COLO829 (cell line): ENCODE data around the gene COL15A1.
"Not testable (repeated sequence)": the region's sequence is repeated elsewhere in the genome, so short reads cannot be mapped to it uniquely, and the experiment has no call there.

Source experiments
- DNase-seq: peaks from one replicate; pipeline ENCODE4 v3.0.0; 2012; ENCODE audit warnings: low spot score

Gene COL15A1

GRCh38 chr9:98943682-98944056 is at the start of gene COL15A1:
COL15A1 (plus strand) TSS chr9:98943907; CDS start chr9:98944062, 155 bp downstream.
- DNase-seq: no peak

- no peak for DNase-seq
Observed at GRCh38 chr9:98894171-98894570, 49.5 kb upstream of the COL15A1 start.

- no peak for DNase-seq
Observed at GRCh38 chr9:98894761-98895160, 48.9 kb upstream of the COL15A1 start.

GRCh38 chr9:98896632-98897031 is 47.1 kb upstream of the COL15A1 start:
- no peak for DNase-seq

DNA sequence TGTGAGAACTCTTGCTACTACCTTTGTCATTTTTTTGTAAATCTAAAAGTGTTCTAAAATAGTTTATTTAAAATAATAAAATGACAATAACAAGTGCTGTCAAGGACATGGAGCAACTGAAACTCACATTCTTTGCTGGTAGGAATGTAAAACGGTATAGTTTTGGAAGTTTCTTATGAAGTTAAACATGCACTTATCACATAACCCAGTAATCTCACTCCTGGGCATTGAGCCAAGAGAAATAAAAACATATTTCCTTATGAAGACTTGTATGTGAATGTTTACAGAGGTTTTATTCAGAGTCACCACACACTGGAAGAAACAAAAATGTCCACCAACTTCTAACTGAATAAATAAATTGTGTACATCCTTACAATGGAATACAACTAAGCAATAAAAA is 46.0 kb upstream of the COL15A1 start:
- no peak for DNase-seq

- no peak for DNase-seq
Observed at GRCh38 chr9:98899408-98900056, 44.2 kb upstream of the COL15A1 start.

- no peak for DNase-seq
Observed at GRCh38 chr9:98900244-98900643, 43.5 kb upstream of the COL15A1 start.

DNA sequence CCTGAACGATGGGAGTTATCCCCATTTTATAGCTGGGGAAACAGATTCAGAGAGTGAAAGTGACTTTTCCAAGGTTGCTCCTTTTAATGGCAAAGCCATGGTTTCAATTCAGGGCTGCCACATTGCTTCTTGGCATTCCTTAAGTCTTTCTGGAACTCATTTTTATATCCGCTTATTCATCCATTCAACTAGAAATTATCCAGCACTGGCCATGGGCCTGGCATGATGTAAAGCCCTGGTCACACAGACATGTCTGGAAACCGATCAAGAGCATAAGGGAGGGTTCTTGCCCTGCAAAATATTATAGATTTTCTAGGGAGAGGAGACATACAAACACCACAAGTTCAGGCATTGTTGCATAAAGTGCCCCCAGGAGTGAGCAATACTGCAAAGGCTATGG is 43.0 kb upstream of the COL15A1 start:
- no peak for DNase-seq

DNA sequence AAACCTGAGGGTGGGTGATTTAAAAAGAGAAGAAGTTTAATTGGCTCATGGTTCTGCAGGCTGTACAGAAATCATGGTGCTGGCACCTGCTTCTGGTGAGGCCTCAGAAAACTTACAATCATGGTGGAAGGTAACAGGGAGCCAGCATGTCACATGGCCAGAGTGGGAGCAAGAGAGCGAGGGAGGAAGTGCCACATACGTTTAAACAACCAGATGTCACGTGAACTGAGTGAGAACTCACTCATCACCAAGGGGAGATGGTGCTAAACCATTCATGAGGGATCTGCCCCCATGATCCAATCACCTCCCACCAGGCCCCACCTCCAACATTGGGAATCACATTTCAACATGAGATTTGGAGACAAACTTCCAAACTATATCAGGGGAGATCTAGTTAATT is 41.9 kb upstream of the COL15A1 start:
- DNase-seq: not testable (repeated sequence)

DNA sequence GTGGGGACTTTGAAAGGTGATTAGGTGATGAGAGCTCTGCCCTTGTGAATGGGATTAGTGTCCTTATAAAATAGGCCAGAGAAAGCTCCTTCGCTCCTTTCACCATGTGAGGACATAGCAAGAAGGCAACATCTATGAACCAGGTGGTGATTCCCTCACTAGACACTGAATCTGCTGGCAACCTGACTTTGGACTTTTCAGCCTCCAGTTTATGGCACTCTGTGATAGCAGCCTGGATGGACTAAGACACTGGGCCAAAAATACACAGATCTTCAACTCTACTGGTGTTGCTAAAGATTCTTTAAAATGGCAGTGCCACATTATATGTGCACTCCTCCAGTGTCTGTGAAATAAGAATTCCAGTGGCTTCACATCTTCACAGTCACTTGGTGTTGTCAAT is 41.2 kb upstream of the COL15A1 start:
- no peak for DNase-seq

DNA sequence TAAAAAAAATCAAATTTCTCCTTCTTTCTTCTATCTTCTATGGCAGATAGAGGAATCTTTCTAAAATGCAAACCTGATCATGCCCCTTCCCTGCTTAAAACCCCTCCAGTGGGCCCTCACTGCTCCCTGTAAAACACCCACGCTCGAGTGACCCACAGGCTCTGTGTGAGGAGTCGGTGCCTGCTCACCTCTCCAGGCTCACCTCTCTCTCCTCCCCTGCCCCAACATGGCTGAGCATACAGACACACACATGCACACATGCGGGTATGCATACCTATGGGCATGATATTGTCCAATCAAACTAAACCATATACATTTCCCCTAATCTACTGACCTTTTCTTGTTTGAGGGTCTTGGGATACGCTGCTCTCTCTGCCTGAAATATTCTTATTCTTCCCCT is 40.8 kb upstream of the COL15A1 start:
- no peak for DNase-seq

DNA sequence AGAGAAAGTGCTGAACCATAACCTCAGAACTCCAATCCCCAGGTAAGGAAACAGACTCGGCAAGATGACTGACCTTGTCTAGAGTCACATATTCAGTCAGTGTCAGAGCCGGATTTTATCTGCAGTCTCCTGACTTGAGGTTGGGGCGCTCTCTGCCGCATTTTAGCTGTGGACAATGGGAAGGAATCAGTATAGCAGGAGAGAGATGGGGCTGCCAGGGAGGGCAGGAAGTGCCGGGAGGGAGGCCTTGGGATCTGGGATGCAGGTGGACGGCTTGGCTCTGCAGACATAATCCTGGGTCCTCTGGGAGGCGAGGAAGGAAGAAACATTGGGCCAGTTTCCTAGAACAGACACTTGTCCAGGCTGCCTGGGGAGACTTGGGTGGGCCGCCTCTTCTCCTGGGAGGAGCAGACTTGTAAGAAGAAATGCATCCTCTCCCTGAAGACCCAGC is 39.7 kb upstream of the COL15A1 start:
- no peak for DNase-seq

DNA sequence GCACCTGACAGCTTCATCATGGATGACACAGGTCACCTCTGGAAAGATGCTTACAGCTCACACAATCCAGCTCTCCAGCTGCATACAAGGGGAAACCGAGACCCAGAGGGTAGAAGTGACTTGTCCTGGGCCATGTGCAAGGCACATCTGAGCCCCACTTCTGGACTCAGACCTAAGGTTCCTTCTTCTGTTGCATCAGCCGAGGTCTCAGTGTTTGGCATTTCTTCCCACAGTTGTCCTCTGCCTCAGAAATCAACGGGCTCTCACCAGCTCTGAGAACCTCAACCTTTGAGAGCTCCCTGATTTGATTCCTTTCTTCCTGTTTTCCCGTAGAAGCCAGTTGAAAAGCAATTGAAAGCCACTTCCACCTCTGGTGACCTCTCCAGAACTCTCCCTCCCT is 38.7 kb upstream of the COL15A1 start:
- DNase-seq: no peak

DNA sequence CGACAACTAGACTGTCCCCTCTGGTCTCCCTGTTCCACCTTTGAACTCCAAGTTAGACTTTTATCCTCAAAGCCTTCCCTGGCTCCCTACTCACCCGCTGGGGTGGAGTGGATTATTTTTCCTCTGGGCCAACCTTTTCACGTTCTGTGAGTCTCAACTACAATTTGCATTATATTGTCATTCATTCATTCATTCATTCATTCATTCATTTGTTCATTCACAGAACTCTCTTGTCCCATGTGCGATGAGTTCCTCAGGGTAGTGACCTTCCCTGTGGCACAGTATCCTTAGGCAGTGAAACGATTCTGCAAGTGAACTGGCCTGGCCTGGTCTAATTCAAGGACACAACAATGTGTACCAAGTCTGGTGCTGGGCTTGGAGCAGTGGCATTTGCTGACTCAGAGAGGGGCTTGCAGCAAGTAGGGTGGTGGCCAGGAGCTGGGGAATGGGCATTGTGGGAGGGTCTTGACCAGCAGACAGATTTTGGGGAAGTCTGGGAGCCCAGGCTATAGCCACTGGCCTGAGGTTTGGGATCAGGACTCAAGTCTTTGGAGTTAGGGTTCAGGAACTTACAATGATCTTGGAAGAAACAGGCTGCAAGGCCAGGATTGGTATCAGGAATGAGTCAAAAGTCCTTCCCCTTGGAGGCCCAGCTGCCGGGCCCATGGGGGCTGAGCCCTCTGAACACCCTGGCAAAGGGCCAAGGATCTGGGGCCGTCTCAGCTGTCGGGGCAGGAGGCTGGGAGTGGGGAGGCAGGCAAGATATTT is 37.2 kb upstream of the COL15A1 start:
- DNase-seq: no peak

- DNase-seq: no peak
Observed at GRCh38 chr9:98907055-98907454, 36.7 kb upstream of the COL15A1 start.

DNA sequence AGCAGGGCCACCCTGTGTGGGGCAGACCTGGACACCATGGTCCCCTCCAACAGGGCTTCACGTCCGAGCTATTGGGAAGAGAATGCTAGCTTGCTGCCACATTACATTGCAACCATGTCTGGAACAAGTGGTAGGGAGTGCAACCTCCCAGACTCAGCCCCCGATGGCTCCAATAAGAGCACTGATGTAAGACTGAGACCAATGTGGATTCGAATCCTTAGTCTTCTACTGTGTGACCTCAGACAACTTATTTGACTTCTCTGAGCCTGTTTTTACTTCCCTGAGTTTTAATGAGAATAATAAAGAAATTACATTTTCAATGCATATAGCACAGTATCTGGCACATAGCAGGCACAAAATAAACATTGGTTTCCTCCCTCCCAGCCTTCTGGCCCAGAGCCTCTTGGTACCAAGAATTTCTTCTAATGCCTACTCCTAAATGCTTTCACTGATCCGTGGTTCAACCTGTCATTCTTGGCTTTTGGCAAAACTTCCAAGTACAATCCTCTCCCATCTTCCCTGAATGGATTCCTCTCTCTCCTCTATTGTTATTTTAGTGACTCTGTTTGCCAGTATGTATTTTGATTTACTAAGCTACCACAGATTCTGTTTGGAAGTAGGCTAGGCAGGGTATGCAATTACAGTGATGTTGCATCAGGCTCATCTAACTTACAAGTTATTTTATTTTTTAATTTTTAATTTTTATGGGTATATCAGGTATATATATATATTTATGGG is 34.6 kb upstream of the COL15A1 start:
- no peak for DNase-seq

DNA sequence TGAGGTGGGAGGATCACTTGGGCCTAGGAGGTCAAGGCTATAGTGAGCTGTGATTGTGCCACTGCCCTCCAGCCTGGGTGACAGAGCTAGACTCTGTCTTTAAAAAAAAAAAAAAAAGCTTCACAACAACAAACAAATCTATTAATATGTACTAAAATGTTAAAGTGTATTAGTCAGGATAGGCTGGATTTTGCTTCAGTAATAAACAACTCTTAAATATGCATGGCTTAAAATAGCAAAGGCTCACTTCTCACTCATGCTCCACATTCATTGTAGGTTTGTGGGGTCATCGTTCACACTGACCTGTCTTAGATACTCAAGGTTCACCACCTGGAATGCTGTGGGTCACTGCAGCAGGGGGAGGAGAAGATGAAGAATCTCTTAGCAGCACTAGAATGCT is 33.8 kb upstream of the COL15A1 start:
- no peak for DNase-seq

GRCh38 chr9:98911042-98911441 is 32.7 kb upstream of the COL15A1 start:
- DNase-seq: no peak

DNA sequence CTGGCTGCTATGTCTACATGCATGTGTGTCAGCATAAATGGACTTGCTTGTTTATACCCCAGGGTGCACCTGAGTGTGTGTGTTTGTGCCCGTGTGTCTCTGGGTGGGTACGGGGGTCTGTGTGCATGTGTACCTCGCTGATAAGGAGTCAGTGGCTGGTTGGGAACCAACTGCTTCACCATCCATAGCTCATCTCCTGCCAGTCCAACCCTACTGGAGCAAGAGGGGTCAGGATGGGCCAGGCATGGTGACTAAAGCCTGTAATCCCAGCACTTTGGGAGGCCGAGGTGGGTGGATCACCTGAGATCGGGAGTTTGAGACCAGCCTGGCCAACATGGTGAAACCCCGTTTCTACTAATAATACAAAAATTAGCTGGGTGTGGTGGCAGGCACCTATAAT is 32.0 kb upstream of the COL15A1 start:
- not testable (repeated sequence) for DNase-seq

GRCh38 chr9:98912450-98912849 is 31.3 kb upstream of the COL15A1 start:
- no peak for DNase-seq

DNA sequence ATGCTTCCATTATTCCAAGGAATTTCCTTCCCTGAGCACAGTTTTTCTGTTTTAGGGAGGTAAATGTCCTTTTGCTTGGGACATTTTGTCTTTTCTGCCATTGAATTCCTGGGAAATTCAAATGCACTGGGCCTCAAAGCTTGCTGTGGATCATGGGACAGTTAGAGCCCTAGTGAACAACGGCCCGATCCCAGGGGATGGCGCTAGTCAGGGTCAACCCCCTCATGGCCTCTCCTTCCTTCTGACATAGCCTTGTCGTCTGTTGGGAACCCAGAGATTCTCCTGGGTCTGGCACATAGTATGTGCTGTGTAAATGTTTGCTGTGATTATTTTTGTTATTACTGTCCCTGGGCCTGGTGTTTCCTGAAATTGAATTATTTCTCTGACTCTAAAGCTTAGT is 30.7 kb upstream of the COL15A1 start:
- no peak for DNase-seq

- DNase-seq: no peak
Observed at GRCh38 chr9:98913705-98914104, 30.0 kb upstream of the COL15A1 start.

GRCh38 chr9:98915599-98915998 is 28.1 kb upstream of the COL15A1 start:
- no peak for DNase-seq
